Neutrophil (primary cell): ENCODE measurements around the gene BNIP1.

ENCODE experiments used
- H3K27ac ChIP-seq: fragments of 200-600 bp; sonication (generic); 2 replicates; pipeline ENCODE4 v1.5.1; 2016; ENCODE audit warnings: mild to moderate bottlenecking, moderate library complexity
- H3K27me3 ChIP-seq: fragments of 200-600 bp; sonication (generic); 2 replicates; pipeline ENCODE4 v1.6.0; 2016; ENCODE audit warnings: mild to moderate bottlenecking
- H3K36me3 ChIP-seq: fragments of 200-600 bp; sonication (generic); 2 replicates; pipeline ENCODE4 v1.5.1; 2017
- H3K4me1 ChIP-seq, 2 experiments: fragments of 200-600 bp in 1 of 2; sonication (generic) in 1 of 2; 1 replicate in 1 of 2; 2 replicates in 1 of 2; pipeline versions ENCODE4 v1.5.1 to v1.6.1; 2013 to 2016; ENCODE audit warnings: low read depth in 1 of 2, low read length in 1 of 2, mild to moderate bottlenecking in 1 of 2, moderate library complexity in 1 of 2; ENCODE audit not compliant: control insufficient read depth in 1 of 2, insufficient read depth in 1 of 2
- H3K4me3 ChIP-seq, 2 experiments: fragments of 200-600 bp in 1 of 2; sonication (generic) in 1 of 2; 1 replicate in 1 of 2; 2 replicates in 1 of 2; pipeline ENCODE4 v1.5.1; 2013 to 2016; ENCODE audit warnings: low read depth in 1 of 2, low read length in 1 of 2, mild to moderate bottlenecking in 1 of 2, moderate library complexity in 1 of 2
- H3K9me3 ChIP-seq: fragments of 200-600 bp; sonication (generic); 2 replicates; pipeline ENCODE4 v1.5.1; 2016
- CTCF ChIP-seq: fragments of 200-600 bp; sonication (generic); IDR thresholded peaks from 2 replicates; pipeline ENCODE4 v1.5.1; 2016; ENCODE audit warnings: antibody characterized with exemption

BNIP1 gene

GRCh38 chr5:173155912-173156311, 11.6 kb downstream of the BNIP1 start:
- H3K4me3 ChIP-seq: no peak overlapping the region
- H3K9me3 ChIP-seq: no peaks in the 10 kb centered on the region
- H3K4me1 ChIP-seq: no peaks in the 10 kb centered on the region
- H3K36me3 ChIP-seq: peaks cover 16% of the 10 kb centered on the region
- TF ChIP-seq CTCF: no peak
- no peaks in the 10 kb centered on the region for H3K27me3 ChIP-seq
- no peak overlapping the region for H3K27ac ChIP-seq

- Histone ChIP-seq H3K9me3 (no peaks in the 10 kb centered on the region), H3K27me3 (no peaks in the 10 kb centered on the region), H3K36me3 (peaks cover 20% of the 10 kb centered on the region), H3K4me3 (no peak overlapping the region), H3K27ac (no peak overlapping the region), H3K4me1 (no peaks in the 10 kb centered on the region)
- TF ChIP-seq CTCF: no peak
These were observed 14.0 kb downstream of the BNIP1 start for GRCh38 chr5:173158366-173158765.

GRCh38 chr5:173159256-173159655, 14.9 kb downstream of the BNIP1 start:
- no peak for TF ChIP-seq CTCF
- H3K36me3 ChIP-seq: peaks cover 20% of the 10 kb centered on the region
- no peak overlapping the region for H3K4me3 ChIP-seq
- H3K4me1 ChIP-seq: no peaks in the 10 kb centered on the region
- no peaks in the 10 kb centered on the region for H3K27me3 ChIP-seq
- H3K9me3 ChIP-seq: no peaks in the 10 kb centered on the region
- no peak overlapping the region for H3K27ac ChIP-seq

- no peak for TF ChIP-seq CTCF
- no peaks in the 10 kb centered on the region for H3K9me3 ChIP-seq
- peaks cover 14% of the 10 kb centered on the region for H3K36me3 ChIP-seq
- H3K4me1 ChIP-seq: no peaks in the 10 kb centered on the region
- no peak overlapping the region for H3K27ac ChIP-seq
- H3K4me3 ChIP-seq: no peak overlapping the region
- no peaks in the 10 kb centered on the region for H3K27me3 ChIP-seq
These were observed 16.8 kb downstream of the BNIP1 start for GRCh38 chr5:173161148-173161547.

GRCh38 chr5:173163219-173163618, 18.9 kb downstream of the BNIP1 start:
- Histone ChIP-seq H3K4me1 (no peaks in the 10 kb centered on the region), H3K27me3 (no peaks in the 10 kb centered on the region), H3K4me3 (no peak overlapping the region), H3K27ac (no peak overlapping the region), H3K36me3 (peaks cover 14% of the 10 kb centered on the region), H3K9me3 (no peaks in the 10 kb centered on the region)
- TF ChIP-seq CTCF: no peak
